ENCODE data around the gene INHBB.

GRCh38 chr2:120345608-120346007, 328 bp upstream of the INHBB start:
- no peak for TF ChIP-seq GATA3 (IDR thresholded peaks at IDR 0.05; ENCODE audit: low read depth, low read length)
- no peak for TF ChIP-seq GATA2 (IDR thresholded peaks at IDR 0.05; ENCODE audit: low read depth, low read length)

Data from SH-SY5Y (cell line).